H1 (cell line): ENCODE data around the gene HOXA11. TPM values are rescaled to one million over a fixed set of nuclear protein-coding genes. Genes with fewer than 3 reads are reported as not detected.

ENCODE experiments used
- CTCF ChIA-PET: fragments of 300-600 bp; sonication (Branson Sonifier 250); formaldehyde crosslinking; loops from one replicate; lab custom pipeline; 2021; ENCODE audit not compliant: partially characterized antibody; lab: Charles Lee
- POLR2A ChIA-PET: fragments of 300-600 bp; sonication (Branson Sonifier 250); formaldehyde crosslinking; loops from one replicate; lab custom pipeline; 2021; ENCODE audit warnings: inconsistent platforms; ENCODE audit not compliant: partially characterized antibody; lab: Charles Lee
- DNase-seq, 2 experiments: peaks; one replicate each; pipeline versions ENCODE4 v3.0.0 to v3.0.0-alpha.2; 2010 to 2022; ENCODE audit warnings: low spot score in 2 of 2, low read depth in 1 of 2, mixed read lengths in 1 of 2
- FAIRE-seq: peaks from 2 replicates; lab custom pipeline; 2011; peaks lifted over from hg19 to GRCh38; lab: Jason Lieb, UNC
- H2AFZ ChIP-seq: 2 replicates; pipeline ENCODE4 v1.8.1; 2012; ENCODE audit warnings: low read length, inconsistent platforms
- H2AK5ac ChIP-seq: 2 replicates; pipeline ENCODE4 v1.6.1; 2013; ENCODE audit warnings: low read depth, low read length
- H2BK120ac ChIP-seq: replicated peaks from 2 replicates; pipeline ENCODE3; 2013; ENCODE audit warnings: low read depth, low read length, inconsistent platforms
- H2BK12ac ChIP-seq: 2 replicates; pipeline ENCODE4 v1.6.1; 2013; ENCODE audit warnings: low read depth, low read length
- H2BK15ac ChIP-seq: 2 replicates; pipeline ENCODE4 v1.6.1; 2013; ENCODE audit warnings: low read length
- H2BK20ac ChIP-seq: 2 replicates; pipeline ENCODE4 v1.6.1; 2013; ENCODE audit warnings: low read length
- H2BK5ac ChIP-seq: 2 replicates; pipeline ENCODE4 v1.6.1; 2013; ENCODE audit warnings: low read depth, low read length
- H3K14ac ChIP-seq: 2 replicates; pipeline ENCODE4 v1.6.1; 2013; ENCODE audit warnings: inconsistent platforms; ENCODE audit not compliant: insufficient read length
- H3K18ac ChIP-seq: 2 replicates; pipeline ENCODE4 v1.6.1; 2013; ENCODE audit warnings: low read length; ENCODE audit errors: extremely low read depth
- H3K23ac ChIP-seq: 2 replicates; pipeline ENCODE4 v1.6.1; 2013; ENCODE audit warnings: inconsistent platforms; ENCODE audit not compliant: insufficient read length
- H3K23me2 ChIP-seq: 2 replicates; pipeline ENCODE4 v1.6.1; 2013; ENCODE audit warnings: low read depth, low read length
- H3K27ac ChIP-seq: 2 replicates; pipeline ENCODE4 v1.6.1; 2011; ENCODE audit warnings: low read depth, low read length, inconsistent platforms
- H3K27me3 ChIP-seq, 4 experiments: replicated peaks in 1 of 4; 1 replicate in 1 of 4; 2 replicates in 3 of 4; pipeline versions ENCODE4 v1.6.1 to v1.8.1; 2011 to 2013; ENCODE audit warnings: low read length in 3 of 4, mild to moderate bottlenecking in 3 of 4, inconsistent platforms in 2 of 4, mixed read lengths in 2 of 4, moderate library complexity in 1 of 4; ENCODE audit not compliant: control insufficient read depth in 3 of 4, insufficient read depth in 3 of 4; ENCODE audit errors: extremely low read depth in 1 of 4
- H3K36me3 ChIP-seq, 4 experiments: 2 replicates each; pipeline versions ENCODE4 v1.6.1 to v1.8.1; 2011 to 2013; ENCODE audit warnings: mild to moderate bottlenecking in 4 of 4, low read length in 3 of 4, moderate library complexity in 2 of 4, control low read depth in 1 of 4, inconsistent platforms in 1 of 4; ENCODE audit not compliant: insufficient read depth in 4 of 4, control insufficient read depth in 2 of 4
- H3K4ac ChIP-seq: replicated peaks from 2 replicates; pipeline ENCODE3; 2013; ENCODE audit warnings: low read length, low read depth, mixed read lengths, inconsistent platforms; ENCODE audit not compliant: insufficient read length
- H3K4me1 ChIP-seq, 4 experiments: replicated peaks in 1 of 4; 1 replicate in 1 of 4; 2 replicates in 3 of 4; pipeline versions ENCODE4 v1.6.1 to v1.8.1; 2011 to 2013; ENCODE audit warnings: low read length in 3 of 4, inconsistent platforms in 2 of 4, mixed read lengths in 1 of 4; ENCODE audit not compliant: insufficient read depth in 4 of 4, control insufficient read depth in 3 of 4
- H3K4me2 ChIP-seq, 2 experiments: 2 replicates each; pipeline versions ENCODE4 v1.6.1 to v1.8.1; 2011 to 2013; ENCODE audit warnings: low read depth in 2 of 2, low read length in 2 of 2, control low read depth in 1 of 2, inconsistent platforms in 1 of 2, mild to moderate bottlenecking in 1 of 2; ENCODE audit not compliant: insufficient read depth in 1 of 2
- H3K4me3 ChIP-seq, 4 experiments: fragments of 200-600, 300-600 bp in 1 of 4; sonication (generic), shearing (Covaris generic), sonication (Bioruptor Twin) in 1 of 4; 2 replicates each; pipeline versions ENCODE4 v1.5.1 to v1.8.1; 2011 to 2016; ENCODE audit warnings: low read length in 4 of 4, low read depth in 3 of 4, control low read depth in 2 of 4, inconsistent platforms in 2 of 4, mild to moderate bottlenecking in 2 of 4, mixed read lengths in 1 of 4, moderate library complexity in 1 of 4; ENCODE audit not compliant: insufficient read depth in 2 of 4; ENCODE audit errors: extremely low read depth in 1 of 4
- H3K56ac ChIP-seq: replicated peaks from 2 replicates; pipeline ENCODE3; 2013; ENCODE audit warnings: low read depth, mild to moderate bottlenecking, mixed read lengths, low read length, inconsistent platforms; ENCODE audit not compliant: insufficient read length
- H3K79me1 ChIP-seq: 2 replicates; pipeline ENCODE4 v1.6.1; 2013; ENCODE audit warnings: low read depth, low read length, control low read depth
- H3K79me2 ChIP-seq, 2 experiments: 2 replicates each; pipeline versions ENCODE4 v1.6.1 to v1.8.1; 2012 to 2013; ENCODE audit warnings: low read length in 2 of 2, mild to moderate bottlenecking in 2 of 2, inconsistent platforms in 1 of 2; ENCODE audit not compliant: insufficient read depth in 2 of 2, control insufficient read depth in 1 of 2
- H3K9ac ChIP-seq, 4 experiments: replicated peaks in 1 of 4; 1 replicate in 1 of 4; 2 replicates in 3 of 4; pipeline versions ENCODE4 v1.6.1 to v1.8.1; 2011 to 2013; ENCODE audit warnings: low read depth in 3 of 4, low read length in 3 of 4, control low read depth in 2 of 4, mild to moderate bottlenecking in 2 of 4, moderate library complexity in 2 of 4, inconsistent platforms in 1 of 4; ENCODE audit errors: extremely low read depth in 1 of 4
- H3K9me3 ChIP-seq, 2 experiments: 2 replicates each; pipeline versions ENCODE4 v1.6.1 to v1.8.1; 2012 to 2013; ENCODE audit warnings: mild to moderate bottlenecking in 2 of 2, moderate library complexity in 2 of 2, control low read depth in 1 of 2, inconsistent platforms in 1 of 2, low read depth in 1 of 2, low read length in 1 of 2, mixed read lengths in 1 of 2; ENCODE audit not compliant: insufficient read depth in 2 of 2
- H4K20me1 ChIP-seq, 2 experiments: replicated peaks in 1 of 2; 2 replicates each; pipeline versions ENCODE3 to v1.8.1; 2011 to 2013; ENCODE audit warnings: inconsistent platforms in 2 of 2, low read length in 2 of 2, mild to moderate bottlenecking in 1 of 2; ENCODE audit not compliant: insufficient read depth in 2 of 2, control insufficient read depth in 1 of 2
- H4K5ac ChIP-seq: 2 replicates; pipeline ENCODE4 v1.6.1; 2013; ENCODE audit warnings: low read length, low read depth, mixed read lengths, inconsistent platforms; ENCODE audit not compliant: insufficient read length
- H4K8ac ChIP-seq: 2 replicates; pipeline ENCODE4 v1.8.0; 2013; ENCODE audit warnings: mild to moderate bottlenecking, moderate library complexity, low read length, inconsistent platforms; ENCODE audit not compliant: insufficient read depth; ENCODE audit errors: extremely low read depth
- H4K91ac ChIP-seq: replicated peaks from 2 replicates; pipeline ENCODE3; 2013; ENCODE audit warnings: low read length, mixed read lengths, inconsistent platforms; ENCODE audit not compliant: insufficient read length
- CBX8 ChIP-seq: fragments of 300-800, 300-1000 bp; sonication (generic); IDR thresholded peaks from 2 replicates; pipeline ENCODE4 v1.7.1; 2016; ENCODE audit warnings: low read depth, low read length, borderline replicate concordance
- EP300 ChIP-seq, 2 experiments: IDR thresholded peaks; 1 replicate in 1 of 2; 2 replicates in 1 of 2; pipeline ENCODE4 v1.6.1; 2011 to 2012; ENCODE audit warnings: low read depth in 2 of 2, low read length in 2 of 2, mild to moderate bottlenecking in 2 of 2, borderline replicate concordance in 1 of 2, inconsistent platforms in 1 of 2, moderate library complexity in 1 of 2
- SAP30 ChIP-seq: fragments of 300-600 bp; sonication (generic); IDR thresholded peaks from 2 replicates; pipeline ENCODE4 v1.7.1; 2012; ENCODE audit warnings: low read length, moderate library complexity, mild to moderate bottlenecking, inconsistent platforms; ENCODE audit not compliant: insufficient read depth, insufficient replicate concordance
- WGBS, 2 experiments: shearing (Covaris generic) in 1 of 2; methylation state at CpG; one replicate each; pipeline versions ENCODE4 v1.1.6 to v1.1.7; 2013 to 2015; ENCODE audit warnings: low lambda C conversion rate in 2 of 2, mixed read lengths in 2 of 2, inconsistent platforms in 1 of 2, low coverage in 1 of 2, missing lambda C conversion rate in 1 of 2; ENCODE audit not compliant: insufficient replicate concordance in 2 of 2, insufficient coverage in 1 of 2, insufficient read length in 1 of 2; ENCODE audit errors: extremely low coverage in 1 of 2, missing lambda C conversion rate in 1 of 2; 5-methylcytosine and 5-hydroxymethylcytosine counted together
- polyA plus RNA-seq, 7 experiments: library from polyadenylated mRNA; depleted of rRNA in 3 of 7; stranded (reverse) in 5 of 7; unstranded in 2 of 7; fragments of >200 nt in 5 of 7; fragments of 200-250 nt in 2 of 7; gene quantifications; 1 replicate in 5 of 7; 2 replicates in 1 of 7; 4 replicates in 1 of 7; pipeline versions ENCODE4 v1.2.1 to v1.2.3, GENCODE V29; 2011 to 2013; ENCODE audit warnings: missing spikeins in 2 of 7, mixed read lengths in 2 of 7
- total RNA-seq: library from RNA; stranded (reverse); fragmentation: NEBNext Ultra II Directional; extraction: Animal tissue kit (Norgen Biotek cat#: 25700); gene quantifications from 2 replicates; pipeline ENCODE4 v1.2.1, GENCODE V29; 2021
- TF ChIP-seq, protein P1 (sequence below), 3 experiments: IDR thresholded peaks; 1 replicate in 2 of 3; 2 replicates in 1 of 3; pipeline versions ENCODE4 v1.5.1 to v1.6.1; 2011; ENCODE audit warnings: low read length in 3 of 3, mild to moderate bottlenecking in 3 of 3, inconsistent platforms in 2 of 3, low read depth in 1 of 3, moderate library complexity in 1 of 3; ENCODE audit not compliant: insufficient read depth in 1 of 3; ENCODE audit errors: control extremely low read depth in 1 of 3

HOXA11 gene
- total and polyA plus RNA-seq, 2 of the 8 experiments (the other 6 are each of a cell fraction or from before 2014, with no cell fraction given): not detected

DNA sequence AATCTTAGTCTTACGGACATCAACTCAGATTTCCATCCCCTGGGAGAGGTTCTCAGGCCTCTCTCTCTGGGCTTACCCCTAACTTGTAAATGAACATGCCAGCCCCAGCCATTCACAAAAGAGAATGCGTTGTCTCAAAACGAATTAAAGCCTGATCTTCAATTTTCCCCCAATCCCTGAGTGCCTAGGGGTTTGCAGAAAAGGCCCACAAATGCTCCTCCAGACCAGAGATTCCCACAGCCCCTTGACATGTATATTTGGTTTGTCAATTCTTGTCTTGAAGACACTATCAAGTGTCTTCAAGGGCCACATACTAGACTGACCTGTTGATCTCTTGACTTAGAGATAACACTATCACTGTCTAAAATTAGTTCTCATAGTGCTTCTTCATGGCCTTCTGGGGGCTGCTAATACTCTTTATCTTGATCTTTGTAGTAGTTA lies 26.8 kb upstream of the HOXA11 start:
- no peak overlapping the region for H2BK12ac ChIP-seq
- TF ChIP-seq, protein P1, sequence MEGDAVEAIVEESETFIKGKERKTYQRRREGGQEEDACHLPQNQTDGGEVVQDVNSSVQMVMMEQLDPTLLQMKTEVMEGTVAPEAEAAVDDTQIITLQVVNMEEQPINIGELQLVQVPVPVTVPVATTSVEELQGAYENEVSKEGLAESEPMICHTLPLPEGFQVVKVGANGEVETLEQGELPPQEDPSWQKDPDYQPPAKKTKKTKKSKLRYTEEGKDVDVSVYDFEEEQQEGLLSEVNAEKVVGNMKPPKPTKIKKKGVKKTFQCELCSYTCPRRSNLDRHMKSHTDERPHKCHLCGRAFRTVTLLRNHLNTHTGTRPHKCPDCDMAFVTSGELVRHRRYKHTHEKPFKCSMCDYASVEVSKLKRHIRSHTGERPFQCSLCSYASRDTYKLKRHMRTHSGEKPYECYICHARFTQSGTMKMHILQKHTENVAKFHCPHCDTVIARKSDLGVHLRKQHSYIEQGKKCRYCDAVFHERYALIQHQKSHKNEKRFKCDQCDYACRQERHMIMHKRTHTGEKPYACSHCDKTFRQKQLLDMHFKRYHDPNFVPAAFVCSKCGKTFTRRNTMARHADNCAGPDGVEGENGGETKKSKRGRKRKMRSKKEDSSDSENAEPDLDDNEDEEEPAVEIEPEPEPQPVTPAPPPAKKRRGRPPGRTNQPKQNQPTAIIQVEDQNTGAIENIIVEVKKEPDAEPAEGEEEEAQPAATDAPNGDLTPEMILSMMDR (IDR thresholded peaks at IDR 0.05; ENCODE audit: control extremely low read depth in 1 of 3, insufficient read depth in 1 of 3, low read depth in 1 of 3, low read length in 3 of 3): no peak
- TF ChIP-seq CBX8: peak; percentile 93; the same call in 1 of the 2 replicates
- TF ChIP-seq SAP30: no peak
- no peak for TF ChIP-seq EP300 (IDR thresholded peaks at IDR 0.05; ENCODE audit: borderline replicate concordance in 1 of 2, low read depth in 2 of 2, low read length in 2 of 2)
- POLR2A ChIA-PET: no interaction called here

More for the DNA sequence above, 26.8 kb upstream of the HOXA11 start:
- no peak overlapping the region for H3K14ac ChIP-seq
- no peak overlapping the region for H3K23ac ChIP-seq
- no peak overlapping the region for H3K18ac ChIP-seq
- H4K91ac ChIP-seq: no peak overlapping the region
- H3K23me2 ChIP-seq: no peaks in the 10 kb centered on the region; the same call in 1 of the 2 replicates
- H2BK120ac ChIP-seq: no peak overlapping the region
- FAIRE-seq (no peak), DNase-seq (no peak)
- H2AFZ ChIP-seq: no peak overlapping the region
- no peak overlapping the region for H4K5ac ChIP-seq
- H3K36me3 ChIP-seq: peaks cover 0 to 4% (median 0%) of the 10 kb centered on the region in 4 experiments; a peak in 1 of 8 replicates
- peaks cover 12 to 29% of the 10 kb centered on the region in 2 experiments for H4K20me1 ChIP-seq
- H2AK5ac ChIP-seq: no peak overlapping the region
- no peak overlapping the region for H3K27ac ChIP-seq
- H3K4me1 ChIP-seq: peaks cover 8 to 17% (median 12%) of the 10 kb centered on the region in 4 experiments
- no peak overlapping the region for H3K4ac ChIP-seq
- H3K79me2 ChIP-seq: no peaks in the 10 kb centered on the region
- 37% methylated on average over 3 of the region's 3 CpGs; no CpG with 5 or more reads in 1 of the 2 experiments for WGBS, 2 experiments
- peaks cover 96 to 100% (median 99%) of the 10 kb centered on the region in 4 experiments for H3K27me3 ChIP-seq
- no peak overlapping the region for H2BK5ac ChIP-seq
- H3K9ac ChIP-seq: no peak overlapping the region
- H2BK20ac ChIP-seq: no peak overlapping the region
- H3K9me3 ChIP-seq: no peaks in the 10 kb centered on the region
- no peak overlapping the region for H3K56ac ChIP-seq
- no peak overlapping the region for H2BK15ac ChIP-seq
- CTCF ChIA-PET: interaction anchor here (0.6 to 6.6 kb wide), 12 partner anchors 9 to 363 kb away, joined by 3 to 64 read pairs (median 11); partner anchors contain the start of genes EVX1 and HOXA11
- H3K4me3 ChIP-seq: no peak overlapping the region
- H3K4me2 ChIP-seq: no peak overlapping the region
- no peaks in the 10 kb centered on the region for H3K79me1 ChIP-seq
- H4K8ac ChIP-seq: no peak overlapping the region
